T47D (cell line): ENCODE data around the gene SMYD3.
A peak's percentile ranks its signal among the peaks of the same experiment; 100 is the strongest.

Experiments used
- DNase-seq, 2 experiments: peaks; one replicate each; pipeline versions ENCODE4 v3.0.0 to v3.0.0-alpha.2; 2011 to 2012; ENCODE audit warnings: low read depth in 1 of 2, low spot score in 1 of 2
- JUND ChIP-seq: IDR thresholded peaks from 2 replicates; pipeline ENCODE4 v1.6.1; 2012; ENCODE audit warnings: low read depth
- in situ Hi-C: cut with HindIII; loops from 2 replicates; pipeline ENCODE4 v1.10.0; 2016; ENCODE audit warnings: low sequenced_read_pairs, low pct_unique_long_range_greater_than_20kb

The SMYD3 gene

DNA sequence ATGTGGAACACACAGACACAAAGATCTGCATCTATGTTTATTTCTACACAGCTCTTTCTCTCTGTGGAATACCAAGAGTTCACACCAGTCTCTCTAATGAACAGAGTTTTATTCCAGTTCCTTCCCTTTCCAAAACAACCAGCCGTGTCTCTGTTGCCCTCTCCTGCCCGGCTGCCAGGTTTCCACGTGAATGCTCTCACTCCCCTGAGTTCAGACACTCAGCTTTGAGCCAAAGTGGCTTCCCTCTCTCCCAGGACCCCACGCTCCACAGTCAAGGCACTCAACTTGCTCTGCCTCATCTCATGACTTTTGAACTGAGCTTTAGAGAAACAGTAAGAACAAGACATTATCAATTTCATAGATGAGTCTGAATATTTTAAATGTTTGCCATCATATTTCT is 488.9 kb downstream of the SMYD3 start:
- DNase-seq: no peak
- in situ Hi-C loops: no loop called here
- no peak for TF ChIP-seq JUND

DNA sequence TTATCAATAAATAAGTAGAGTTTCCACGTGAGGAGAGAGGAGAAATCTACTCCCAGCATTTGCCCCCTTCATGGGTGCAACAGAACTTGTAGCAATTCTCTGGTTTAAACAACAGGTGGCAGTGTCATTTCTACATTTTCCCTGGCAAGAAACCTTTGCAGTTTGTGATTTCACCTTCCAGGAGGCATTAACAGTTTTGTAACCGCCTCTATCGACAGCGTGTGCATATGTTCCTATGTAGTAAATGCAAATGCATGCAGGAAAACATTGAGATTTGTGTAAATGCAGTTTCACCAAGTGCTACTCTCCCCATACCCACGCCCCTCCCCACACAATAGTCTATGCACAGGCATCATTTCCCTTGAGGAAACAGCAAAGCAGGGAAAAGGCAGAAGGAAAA is 494.7 kb downstream of the SMYD3 start:
- in situ Hi-C loops: no loop called here
- TF ChIP-seq JUND: no peak

GRCh38 chr1:246010386-246010785 is 496.7 kb downstream of the SMYD3 start:
- DNase-seq: no peak
- in situ Hi-C loops: no loop called here
- TF ChIP-seq JUND: no peak

More for the DNA sequence above, 494.7 kb downstream of the SMYD3 start:
- DNase-seq: peak; percentile 33 to 66

GRCh38 chr1:246008363-246008831 is 498.7 kb downstream of the SMYD3 start:
- TF ChIP-seq JUND: no peak
- no peak for DNase-seq
- in situ Hi-C loops: no loop called here

DNA sequence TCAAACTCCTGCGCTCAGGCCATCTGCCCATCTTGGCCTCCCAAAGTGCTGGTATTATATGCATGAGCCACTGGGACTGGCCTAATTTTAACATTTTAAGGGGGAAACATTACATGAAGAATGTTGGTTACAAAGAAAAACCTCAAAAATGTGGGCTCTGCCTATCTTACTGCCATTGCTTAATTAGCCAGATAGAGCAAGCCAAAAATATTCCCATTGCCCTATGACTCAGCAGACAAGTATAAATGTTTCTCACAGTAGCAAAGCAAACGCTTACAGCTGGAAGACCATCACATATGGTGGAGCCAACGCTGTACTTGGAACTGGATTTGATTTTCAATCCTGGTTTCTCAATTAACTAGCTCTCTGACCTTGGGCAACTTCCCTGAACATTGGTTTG is 502.0 kb downstream of the SMYD3 start:
- in situ Hi-C loops: no loop called here
- TF ChIP-seq JUND: no peak
- DNase-seq: no peak

DNA sequence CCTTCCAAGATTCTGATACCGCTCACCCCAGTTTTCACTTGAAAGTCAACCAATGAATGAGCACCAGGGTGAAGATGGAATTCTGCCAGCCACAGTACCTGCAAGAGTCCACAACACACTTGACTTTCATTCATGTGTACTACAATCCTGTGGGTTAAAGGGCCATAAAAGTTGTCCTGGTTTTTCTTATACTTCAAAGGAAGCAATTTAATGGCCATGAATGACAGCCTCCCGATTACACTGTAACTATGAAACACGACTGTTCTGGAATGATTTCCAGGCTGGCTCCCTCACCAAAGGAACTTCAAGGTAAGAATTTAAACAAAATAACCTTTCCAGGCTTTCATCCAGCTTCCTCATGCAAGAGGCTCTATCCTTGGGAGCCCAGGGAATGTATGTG is 502.8 kb downstream of the SMYD3 start:
- DNase-seq: no peak
- in situ Hi-C loops: no loop called here
- no peak for TF ChIP-seq JUND

DNA sequence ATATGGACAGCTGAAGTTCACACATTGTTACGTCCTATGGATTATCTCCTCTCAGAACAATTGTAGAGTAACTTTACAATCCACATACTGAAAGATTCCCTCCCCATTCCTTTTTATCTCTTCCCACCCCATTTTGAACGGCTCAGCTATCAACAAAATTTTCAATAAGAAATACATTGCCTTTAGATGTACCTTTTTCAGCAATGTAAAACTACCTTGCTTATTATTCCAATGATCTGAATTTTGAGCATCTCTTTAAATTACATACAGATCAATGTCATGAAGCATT is 503.7 kb downstream of the SMYD3 start:
- no peak for DNase-seq
- in situ Hi-C loops: no loop called here
- TF ChIP-seq JUND: no peak

- peak; percentile 67 to 89 for DNase-seq
- in situ Hi-C loops: no loop called here
- TF ChIP-seq JUND: no peak
Measured at GRCh38 chr1:246002725-246003441, 504.2 kb downstream of the SMYD3 start.

GRCh38 chr1:246001837-246002230 is 505.2 kb downstream of the SMYD3 start:
- no peak for DNase-seq
- in situ Hi-C loops: no loop called here
- no peak for TF ChIP-seq JUND

- in situ Hi-C loops: no loop called here
- no peak for TF ChIP-seq JUND
- no peak for DNase-seq
Measured at GRCh38 chr1:246001142-246001836, 505.8 kb downstream of the SMYD3 start.

- in situ Hi-C loops: no loop called here
- no peak for DNase-seq
- no peak for TF ChIP-seq JUND
Measured at GRCh38 chr1:246000638-246001015, 506.5 kb downstream of the SMYD3 start.

DNA sequence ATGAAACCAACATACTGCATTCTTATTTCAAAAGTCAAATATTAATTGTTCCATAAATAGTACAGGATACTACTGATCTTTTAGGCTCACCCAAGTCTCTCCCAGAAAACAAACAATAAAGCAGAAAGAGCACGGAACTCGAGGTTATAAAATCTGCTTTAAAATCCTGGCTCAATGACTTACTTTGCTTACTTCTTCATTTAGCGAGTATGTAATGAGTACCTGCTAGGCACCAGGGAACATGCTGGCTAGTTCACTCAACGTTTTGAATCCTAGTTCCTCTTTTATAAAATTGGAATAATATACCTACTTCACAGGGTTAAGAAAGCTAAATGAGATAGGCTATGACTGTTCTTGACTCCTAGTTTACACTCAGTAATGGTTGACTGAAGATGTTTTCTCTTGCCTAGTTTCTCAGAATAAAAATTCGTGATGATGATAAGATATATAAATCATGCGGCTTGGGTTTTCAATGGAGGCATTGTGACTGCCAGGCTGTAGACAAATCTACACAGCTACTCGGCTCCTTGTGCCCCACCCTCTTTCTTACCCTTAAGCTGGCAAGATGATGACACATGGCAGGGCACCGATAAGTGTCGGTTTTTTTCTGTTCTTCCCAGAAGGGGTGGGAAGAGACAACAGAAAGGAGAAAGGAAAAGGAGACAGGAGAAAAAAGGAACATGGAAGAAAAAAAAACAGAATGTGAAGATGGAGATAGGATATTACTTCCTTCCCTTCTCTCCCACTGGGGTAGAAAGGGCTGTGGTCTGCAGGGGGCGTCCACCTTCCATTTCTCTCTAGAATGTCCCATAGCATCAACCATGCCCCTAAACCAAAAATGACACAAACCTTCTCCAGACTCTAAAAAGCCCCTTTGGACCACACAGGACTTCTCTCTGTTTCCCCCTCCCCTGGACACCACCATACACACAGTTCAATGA is 507.1 kb downstream of the SMYD3 start:
- in situ Hi-C loops: no loop called here
- DNase-seq: no peak
- TF ChIP-seq JUND: no peak
